H1 (cell line): ENCODE data around the gene MAFB. TPM values are rescaled to one million over a fixed set of nuclear protein-coding genes. Genes with fewer than 3 reads are reported as not detected.

ENCODE experiments used
- CTCF ChIA-PET: fragments of 300-600 bp; sonication (Branson Sonifier 250); formaldehyde crosslinking; loops from one replicate; lab custom pipeline; 2021; ENCODE audit not compliant: partially characterized antibody; lab: Charles Lee
- POLR2A ChIA-PET: fragments of 300-600 bp; sonication (Branson Sonifier 250); formaldehyde crosslinking; loops from one replicate; lab custom pipeline; 2021; ENCODE audit warnings: inconsistent platforms; ENCODE audit not compliant: partially characterized antibody; lab: Charles Lee
- DNase-seq, 2 experiments: peaks; one replicate each; pipeline versions ENCODE4 v3.0.0 to v3.0.0-alpha.2; 2010 to 2022; ENCODE audit warnings: low spot score in 2 of 2, low read depth in 1 of 2, mixed read lengths in 1 of 2
- FAIRE-seq: peaks from 2 replicates; lab custom pipeline; 2011; peaks lifted over from hg19 to GRCh38; lab: Jason Lieb, UNC
- H2AFZ ChIP-seq: 2 replicates; pipeline ENCODE4 v1.8.1; 2012; ENCODE audit warnings: low read length, inconsistent platforms
- H2AK5ac ChIP-seq: 2 replicates; pipeline ENCODE4 v1.6.1; 2013; ENCODE audit warnings: low read depth, low read length
- H2BK120ac ChIP-seq: replicated peaks from 2 replicates; pipeline ENCODE3; 2013; ENCODE audit warnings: low read depth, low read length, inconsistent platforms
- H2BK12ac ChIP-seq: 2 replicates; pipeline ENCODE4 v1.6.1; 2013; ENCODE audit warnings: low read depth, low read length
- H2BK15ac ChIP-seq: 2 replicates; pipeline ENCODE4 v1.6.1; 2013; ENCODE audit warnings: low read length
- H2BK20ac ChIP-seq: 2 replicates; pipeline ENCODE4 v1.6.1; 2013; ENCODE audit warnings: low read length
- H2BK5ac ChIP-seq: 2 replicates; pipeline ENCODE4 v1.6.1; 2013; ENCODE audit warnings: low read depth, low read length
- H3K14ac ChIP-seq: 2 replicates; pipeline ENCODE4 v1.6.1; 2013; ENCODE audit warnings: inconsistent platforms; ENCODE audit not compliant: insufficient read length
- H3K18ac ChIP-seq: 2 replicates; pipeline ENCODE4 v1.6.1; 2013; ENCODE audit warnings: low read length; ENCODE audit errors: extremely low read depth
- H3K23ac ChIP-seq: 2 replicates; pipeline ENCODE4 v1.6.1; 2013; ENCODE audit warnings: inconsistent platforms; ENCODE audit not compliant: insufficient read length
- H3K23me2 ChIP-seq: 2 replicates; pipeline ENCODE4 v1.6.1; 2013; ENCODE audit warnings: low read depth, low read length
- H3K27ac ChIP-seq: 2 replicates; pipeline ENCODE4 v1.6.1; 2011; ENCODE audit warnings: low read depth, low read length, inconsistent platforms
- H3K27me3 ChIP-seq, 4 experiments: replicated peaks in 1 of 4; 1 replicate in 1 of 4; 2 replicates in 3 of 4; pipeline versions ENCODE4 v1.6.1 to v1.8.1; 2011 to 2013; ENCODE audit warnings: low read length in 3 of 4, mild to moderate bottlenecking in 3 of 4, inconsistent platforms in 2 of 4, mixed read lengths in 2 of 4, moderate library complexity in 1 of 4; ENCODE audit not compliant: control insufficient read depth in 3 of 4, insufficient read depth in 3 of 4; ENCODE audit errors: extremely low read depth in 1 of 4
- H3K36me3 ChIP-seq, 4 experiments: 2 replicates each; pipeline versions ENCODE4 v1.6.1 to v1.8.1; 2011 to 2013; ENCODE audit warnings: mild to moderate bottlenecking in 4 of 4, low read length in 3 of 4, moderate library complexity in 2 of 4, control low read depth in 1 of 4, inconsistent platforms in 1 of 4; ENCODE audit not compliant: insufficient read depth in 4 of 4, control insufficient read depth in 2 of 4
- H3K4ac ChIP-seq: replicated peaks from 2 replicates; pipeline ENCODE3; 2013; ENCODE audit warnings: low read length, low read depth, mixed read lengths, inconsistent platforms; ENCODE audit not compliant: insufficient read length
- H3K4me1 ChIP-seq, 4 experiments: replicated peaks in 1 of 4; 1 replicate in 1 of 4; 2 replicates in 3 of 4; pipeline versions ENCODE4 v1.6.1 to v1.8.1; 2011 to 2013; ENCODE audit warnings: low read length in 3 of 4, inconsistent platforms in 2 of 4, mixed read lengths in 1 of 4; ENCODE audit not compliant: insufficient read depth in 4 of 4, control insufficient read depth in 3 of 4
- H3K4me2 ChIP-seq, 2 experiments: 2 replicates each; pipeline versions ENCODE4 v1.6.1 to v1.8.1; 2011 to 2013; ENCODE audit warnings: low read depth in 2 of 2, low read length in 2 of 2, control low read depth in 1 of 2, inconsistent platforms in 1 of 2, mild to moderate bottlenecking in 1 of 2; ENCODE audit not compliant: insufficient read depth in 1 of 2
- H3K4me3 ChIP-seq, 4 experiments: fragments of 200-600, 300-600 bp in 1 of 4; sonication (generic), shearing (Covaris generic), sonication (Bioruptor Twin) in 1 of 4; 2 replicates each; pipeline versions ENCODE4 v1.5.1 to v1.8.1; 2011 to 2016; ENCODE audit warnings: low read length in 4 of 4, low read depth in 3 of 4, control low read depth in 2 of 4, inconsistent platforms in 2 of 4, mild to moderate bottlenecking in 2 of 4, mixed read lengths in 1 of 4, moderate library complexity in 1 of 4; ENCODE audit not compliant: insufficient read depth in 2 of 4; ENCODE audit errors: extremely low read depth in 1 of 4
- H3K56ac ChIP-seq: replicated peaks from 2 replicates; pipeline ENCODE3; 2013; ENCODE audit warnings: low read depth, mild to moderate bottlenecking, mixed read lengths, low read length, inconsistent platforms; ENCODE audit not compliant: insufficient read length
- H3K79me1 ChIP-seq: 2 replicates; pipeline ENCODE4 v1.6.1; 2013; ENCODE audit warnings: low read depth, low read length, control low read depth
- H3K79me2 ChIP-seq, 2 experiments: 2 replicates each; pipeline versions ENCODE4 v1.6.1 to v1.8.1; 2012 to 2013; ENCODE audit warnings: low read length in 2 of 2, mild to moderate bottlenecking in 2 of 2, inconsistent platforms in 1 of 2; ENCODE audit not compliant: insufficient read depth in 2 of 2, control insufficient read depth in 1 of 2
- H3K9ac ChIP-seq, 4 experiments: replicated peaks in 1 of 4; 1 replicate in 1 of 4; 2 replicates in 3 of 4; pipeline versions ENCODE4 v1.6.1 to v1.8.1; 2011 to 2013; ENCODE audit warnings: low read depth in 3 of 4, low read length in 3 of 4, control low read depth in 2 of 4, mild to moderate bottlenecking in 2 of 4, moderate library complexity in 2 of 4, inconsistent platforms in 1 of 4; ENCODE audit errors: extremely low read depth in 1 of 4
- H3K9me3 ChIP-seq, 2 experiments: 2 replicates each; pipeline versions ENCODE4 v1.6.1 to v1.8.1; 2012 to 2013; ENCODE audit warnings: mild to moderate bottlenecking in 2 of 2, moderate library complexity in 2 of 2, control low read depth in 1 of 2, inconsistent platforms in 1 of 2, low read depth in 1 of 2, low read length in 1 of 2, mixed read lengths in 1 of 2; ENCODE audit not compliant: insufficient read depth in 2 of 2
- H4K20me1 ChIP-seq, 2 experiments: replicated peaks in 1 of 2; 2 replicates each; pipeline versions ENCODE3 to v1.8.1; 2011 to 2013; ENCODE audit warnings: inconsistent platforms in 2 of 2, low read length in 2 of 2, mild to moderate bottlenecking in 1 of 2; ENCODE audit not compliant: insufficient read depth in 2 of 2, control insufficient read depth in 1 of 2
- H4K5ac ChIP-seq: 2 replicates; pipeline ENCODE4 v1.6.1; 2013; ENCODE audit warnings: low read length, low read depth, mixed read lengths, inconsistent platforms; ENCODE audit not compliant: insufficient read length
- H4K8ac ChIP-seq: 2 replicates; pipeline ENCODE4 v1.8.0; 2013; ENCODE audit warnings: mild to moderate bottlenecking, moderate library complexity, low read length, inconsistent platforms; ENCODE audit not compliant: insufficient read depth; ENCODE audit errors: extremely low read depth
- H4K91ac ChIP-seq: replicated peaks from 2 replicates; pipeline ENCODE3; 2013; ENCODE audit warnings: low read length, mixed read lengths, inconsistent platforms; ENCODE audit not compliant: insufficient read length
- BRCA1 ChIP-seq: IDR thresholded peaks from 2 replicates; pipeline ENCODE4 v1.6.1; 2012; ENCODE audit warnings: low read depth, low read length, improper control_type of control experiment
- EZH2 ChIP-seq: fragments of 200-600 bp; sonication (generic); IDR thresholded peaks from 2 replicates; pipeline ENCODE4 v1.7.1; 2012; ENCODE audit warnings: low read depth, mild to moderate bottlenecking, moderate library complexity, low read length, inconsistent platforms; ENCODE audit not compliant: severe bottlenecking
- GTF2F1 ChIP-seq: IDR thresholded peaks from 2 replicates; pipeline ENCODE4 v1.6.1; 2012; ENCODE audit warnings: low read depth, low read length, improper control_type of control experiment, borderline replicate concordance
- HDAC6 ChIP-seq: IDR thresholded peaks from one replicate; pipeline ENCODE4 v1.7.1; 2012; ENCODE audit warnings: low read depth, mild to moderate bottlenecking, inconsistent platforms, low read length, moderate library complexity
- KDM4A ChIP-seq: IDR thresholded peaks from one replicate; pipeline ENCODE4 v1.7.1; 2012; ENCODE audit warnings: low read depth, mild to moderate bottlenecking, moderate library complexity, low read length, inconsistent platforms; ENCODE audit not compliant: severe bottlenecking
- PHF8 ChIP-seq: fragments of 200-600 bp; sonication (generic); conservative IDR thresholded peaks from 2 replicates; pipeline ENCODE4 v1.7.1; 2012; ENCODE audit warnings: low read depth, mild to moderate bottlenecking, inconsistent platforms, low read length, moderate library complexity
- polyA plus RNA-seq, 7 experiments: library from polyadenylated mRNA; depleted of rRNA in 3 of 7; stranded (reverse) in 5 of 7; unstranded in 2 of 7; fragments of >200 nt in 5 of 7; fragments of 200-250 nt in 2 of 7; gene quantifications; 1 replicate in 5 of 7; 2 replicates in 1 of 7; 4 replicates in 1 of 7; pipeline versions ENCODE4 v1.2.1 to v1.2.3, GENCODE V29; 2011 to 2013; ENCODE audit warnings: missing spikeins in 2 of 7, mixed read lengths in 2 of 7
- total RNA-seq: library from RNA; stranded (reverse); fragmentation: NEBNext Ultra II Directional; extraction: Animal tissue kit (Norgen Biotek cat#: 25700); gene quantifications from 2 replicates; pipeline ENCODE4 v1.2.1, GENCODE V29; 2021

Gene MAFB
- total and polyA plus RNA-seq, 2 of the 8 experiments (the other 6 are each of a cell fraction or from before 2014, with no cell fraction given): 0.83 to 1.8 TPM

- Histone ChIP-seq H3K4me2 (no peak overlapping the region), H4K20me1 (no peaks in the 10 kb centered on the region), H3K23ac (no peak overlapping the region), H3K18ac (no peak overlapping the region), H4K5ac (no peak overlapping the region), H2BK12ac (no peak overlapping the region), H3K4me1 (no peaks in the 10 kb centered on the region), H3K36me3 (no peaks in the 10 kb centered on the region), H3K14ac (no peak overlapping the region), H2AFZ (no peak overlapping the region), H2AK5ac (no peak overlapping the region), H3K79me1 (no peaks in the 10 kb centered on the region), H2BK15ac (no peak overlapping the region), H2BK5ac (no peak overlapping the region), H4K91ac (no peak overlapping the region), H3K4me3 (no peak overlapping the region), H3K23me2 (peaks cover 10% of the 10 kb centered on the region; the same call in 1 of the 2 replicates), H3K27me3 (no peaks in the 10 kb centered on the region), H3K79me2 (no peaks in the 10 kb centered on the region), H3K27ac (no peak overlapping the region), H2BK120ac (no peak overlapping the region), H3K56ac (no peak overlapping the region), H2BK20ac (no peak overlapping the region), H3K9ac (no peak overlapping the region), H4K8ac (no peak overlapping the region), H3K4ac (no peak overlapping the region), H3K9me3 (no peaks in the 10 kb centered on the region)
- DNase-seq (no peak), FAIRE-seq (no peak)
- no peak for TF ChIP-seq KDM4A
- no peak for TF ChIP-seq EZH2
- TF ChIP-seq BRCA1: no peak
- no peak for TF ChIP-seq GTF2F1
- TF ChIP-seq PHF8: no peak
- TF ChIP-seq HDAC6: no peak
- CTCF ChIA-PET: no interaction called here
- POLR2A ChIA-PET: no interaction called here
Observed at GRCh38 chr20:40635971-40636370, 53.1 kb downstream of the MAFB start.
